ENCODE data around the gene LRRC74A.

Gene LRRC74A

GRCh38 chr14:76786601-76787000 lies 39.6 kb upstream of the LRRC74A start:
- no peak for DNase-seq (ENCODE audit: low spot score)
- TF ChIP-seq CTCF (IDR thresholded peaks at IDR 0.05; ENCODE audit: extremely low read depth, missing control alignments): no peak

GRCh38 chr14:76792422-76792821 lies 33.8 kb upstream of the LRRC74A start:
- no peak for DNase-seq (ENCODE audit: low spot score)
- TF ChIP-seq CTCF (IDR thresholded peaks at IDR 0.05; ENCODE audit: extremely low read depth, missing control alignments): no peak

GRCh38 chr14:76793324-76793723 lies 32.9 kb upstream of the LRRC74A start:
- no peak for DNase-seq (ENCODE audit: low spot score)
- TF ChIP-seq CTCF (IDR thresholded peaks at IDR 0.05; ENCODE audit: extremely low read depth, missing control alignments): no peak

GRCh38 chr14:76793956-76794355 lies 32.3 kb upstream of the LRRC74A start:
- TF ChIP-seq CTCF (IDR thresholded peaks at IDR 0.05; ENCODE audit: extremely low read depth, missing control alignments): no peak
- DNase-seq (ENCODE audit: low spot score): no peak

- no peak for TF ChIP-seq CTCF (IDR thresholded peaks at IDR 0.05; ENCODE audit: extremely low read depth, missing control alignments)
- no peak for DNase-seq (ENCODE audit: low spot score)
Measured at GRCh38 chr14:76806446-76806845, 19.8 kb upstream of the LRRC74A start.

- no peak for TF ChIP-seq CTCF (IDR thresholded peaks at IDR 0.05; ENCODE audit: extremely low read depth, missing control alignments)
Measured at GRCh38 chr14:76808011-76808410, 18.2 kb upstream of the LRRC74A start.

GRCh38 chr14:76808990-76809389 lies 17.2 kb upstream of the LRRC74A start:
- no peak for TF ChIP-seq CTCF (IDR thresholded peaks at IDR 0.05; ENCODE audit: extremely low read depth, missing control alignments)

More at GRCh38 chr14:76808011-76808410, 18.2 kb upstream of the LRRC74A start:
- DNase-seq (ENCODE audit: low spot score): no peak

More at GRCh38 chr14:76808990-76809389, 17.2 kb upstream of the LRRC74A start:
- no peak for DNase-seq (ENCODE audit: low spot score)
